Activated T-helper 1 cell treated with anti-CD3 and anti-CD28 coated beads, Interleukin-12 subunit alpha, Interleukin-12 subunit beta, Interleukin-2, Interleukin-4 antibody, amounts not matched to agents 30 ng/mL and 10 ng/mL and 1 ng/mL, durations not matched to agents 14 hours and 24 hours and 36 hours (primary cell): ENCODE results near the gene ZDHHC11. TPM values are rescaled to one million over a fixed set of nuclear protein-coding genes. Genes with fewer than 3 reads are reported as not detected.
"Not testable (repeated sequence)": the region's sequence is repeated elsewhere in the genome, so short reads cannot be mapped to it uniquely, and the experiment has no call there.

ENCODE experiments used
- DNase-seq: peaks from one replicate; pipeline ENCODE4 v3.0.0; 2021; ENCODE audit warnings: low spot score
- H3K27ac Mint-ChIP-seq: one replicate; pipeline ENCODE4 v1.8.0; 2021; ENCODE audit warnings: mild to moderate bottlenecking, mixed read lengths
- H3K27me3 Mint-ChIP-seq: one replicate; pipeline ENCODE4 v1.8.0; 2022; ENCODE audit warnings: mild to moderate bottlenecking, moderate library complexity, mixed read lengths; ENCODE audit not compliant: insufficient read depth
- H3K36me3 Mint-ChIP-seq: one replicate; pipeline ENCODE4 v1.8.0; 2021; ENCODE audit warnings: low read depth, mixed read lengths
- H3K4me1 Mint-ChIP-seq: one replicate; pipeline ENCODE4 v1.8.0; 2021; ENCODE audit warnings: low read depth, mixed read lengths
- H3K4me3 Mint-ChIP-seq: one replicate; pipeline ENCODE4 v1.8.0; 2021; ENCODE audit warnings: mild to moderate bottlenecking, moderate library complexity, mixed read lengths
- H3K9me3 Mint-ChIP-seq: one replicate; pipeline ENCODE4 v1.8.0; 2021; ENCODE audit warnings: mixed read lengths
- intact Hi-C: fragments of 100-400 bp; cut with micrococcal nuclease; formaldehyde crosslinking; loops from one replicate; pipeline ENCODE4 v1.15.1; 2024
- total RNA-seq: library from RNA; stranded (reverse); gene quantifications from 2 replicates; pipeline ENCODE4 v1.2.3, GENCODE V29; 2022

The ZDHHC11 gene
- total RNA-seq, 1 donor from 2014 or later = 14.4 TPM

DNA sequence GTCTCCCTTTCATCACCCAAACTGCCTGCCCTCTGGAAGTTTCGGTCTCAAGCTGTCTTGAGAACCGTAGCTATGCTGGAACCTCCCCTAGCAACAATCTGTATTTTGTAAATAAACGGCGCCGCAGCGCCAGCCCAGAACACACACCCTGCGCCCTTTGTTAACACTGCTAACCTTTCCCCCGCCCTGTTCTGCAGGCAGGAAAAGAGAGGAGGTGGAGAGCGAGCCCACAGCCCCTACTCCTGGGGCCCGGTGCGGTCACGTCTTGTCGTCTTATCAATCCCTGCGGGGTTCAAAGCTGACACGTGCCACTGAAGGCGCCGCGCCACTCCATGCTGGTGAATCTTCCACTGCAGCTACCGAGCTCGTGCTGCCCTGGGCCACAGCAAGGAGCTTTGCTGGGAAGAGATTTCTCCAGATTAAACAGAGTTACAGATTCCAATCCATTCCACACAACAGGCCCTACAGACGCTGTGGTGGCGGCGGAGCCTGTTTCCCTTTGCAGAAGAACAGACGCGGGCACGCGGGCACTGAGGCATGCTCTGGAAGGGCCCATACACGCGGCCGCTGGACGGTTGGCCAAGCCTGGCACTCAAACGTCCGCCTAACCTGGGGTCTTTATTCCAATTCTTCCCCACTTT, 91.6 kb downstream of the ZDHHC11 start:
- DNase-seq = no peak
- H3K27me3 Mint-ChIP-seq = peaks cover 2% of the 10 kb centered on the region
- no peak overlapping the region for H3K4me3 Mint-ChIP-seq
- no peak overlapping the region for H3K27ac Mint-ChIP-seq
- H3K9me3 Mint-ChIP-seq = no peaks in the 10 kb centered on the region
- no peaks in the 10 kb centered on the region for H3K36me3 Mint-ChIP-seq
- peaks cover 5% of the 10 kb centered on the region for H3K4me1 Mint-ChIP-seq
- intact Hi-C loops = loop anchor here (5.0 kb wide), 1 partner anchor 88 kb away; no protein-coding TSS in a partner anchor

DNA sequence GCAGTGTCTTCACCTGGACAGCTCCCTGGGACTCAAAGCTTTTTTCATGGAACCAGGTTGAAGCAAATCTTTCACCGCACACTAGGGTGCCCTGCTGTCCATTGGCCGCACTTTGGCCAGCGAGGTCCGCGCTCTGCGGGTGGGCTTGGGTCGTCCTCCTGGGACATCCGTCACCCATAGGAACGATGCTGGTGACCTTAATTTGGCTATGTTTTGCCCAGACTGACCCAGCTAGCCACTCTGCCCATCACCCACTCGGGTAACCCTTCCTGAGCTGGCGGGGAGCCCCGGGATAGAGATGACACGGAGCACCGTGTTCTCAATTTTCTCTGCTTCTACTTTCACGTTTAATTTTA, 92.1 kb downstream of the ZDHHC11 start:
- intact Hi-C loops = loop anchor here (5.0 kb wide), 1 partner anchor 89 kb away; no protein-coding TSS in a partner anchor
- Mint-ChIP-seq H3K36me3 (no peaks in the 10 kb centered on the region), H3K4me3 (no peak overlapping the region), H3K4me1 (peaks cover 5% of the 10 kb centered on the region), H3K9me3 (no peaks in the 10 kb centered on the region), H3K27me3 (peaks cover 2% of the 10 kb centered on the region), H3K27ac (no peak overlapping the region)
- DNase-seq = no peak

DNA sequence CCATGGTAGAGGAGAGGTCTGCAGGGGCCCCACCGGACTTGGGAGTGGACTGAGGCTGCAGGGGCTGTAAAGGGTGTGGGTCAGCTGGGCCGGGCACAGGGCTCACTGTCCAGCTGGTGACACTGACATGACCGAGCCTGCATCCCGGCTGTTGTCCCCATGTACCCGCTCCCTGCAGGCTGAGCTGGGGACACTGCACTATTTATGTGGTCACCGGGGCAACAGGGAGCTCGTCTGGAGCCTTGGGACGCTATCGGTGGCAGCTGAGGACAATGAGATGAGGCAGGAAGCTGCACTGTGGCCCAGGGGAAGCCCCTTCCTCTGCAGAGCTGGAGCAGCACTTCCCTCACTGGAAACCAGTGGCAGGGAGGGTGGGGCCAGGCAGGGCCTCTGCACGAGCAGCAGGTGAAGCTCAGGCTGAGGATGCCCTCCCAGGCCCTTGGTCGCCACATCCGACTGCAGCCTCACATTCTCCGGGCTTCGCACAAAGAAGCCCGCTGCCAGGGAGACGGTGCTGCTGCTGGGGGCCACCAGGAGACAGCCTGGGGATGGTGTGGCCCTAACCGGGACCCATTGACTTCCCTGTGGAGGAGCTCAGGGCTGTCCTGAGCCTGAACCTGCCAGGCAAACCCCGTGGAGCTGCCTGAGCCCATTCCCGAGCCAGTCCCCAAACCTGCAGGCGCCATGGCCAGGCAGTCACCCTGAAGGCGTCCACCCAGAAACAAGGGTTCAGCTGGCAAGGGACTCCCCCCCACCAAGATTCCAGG, 92.7 kb downstream of the ZDHHC11 start:
- H3K36me3 Mint-ChIP-seq = no peaks in the 10 kb centered on the region
- peaks cover under 1% of the 10 kb centered on the region for H3K27me3 Mint-ChIP-seq
- H3K9me3 Mint-ChIP-seq = no peaks in the 10 kb centered on the region
- peaks cover 5% of the 10 kb centered on the region for H3K4me1 Mint-ChIP-seq
- no peak overlapping the region for H3K27ac Mint-ChIP-seq
- intact Hi-C loops = loop anchor here (5.0 kb wide), 1 partner anchor 89 kb away; no protein-coding TSS in a partner anchor
- no peak for DNase-seq
- no peak overlapping the region for H3K4me3 Mint-ChIP-seq

DNA sequence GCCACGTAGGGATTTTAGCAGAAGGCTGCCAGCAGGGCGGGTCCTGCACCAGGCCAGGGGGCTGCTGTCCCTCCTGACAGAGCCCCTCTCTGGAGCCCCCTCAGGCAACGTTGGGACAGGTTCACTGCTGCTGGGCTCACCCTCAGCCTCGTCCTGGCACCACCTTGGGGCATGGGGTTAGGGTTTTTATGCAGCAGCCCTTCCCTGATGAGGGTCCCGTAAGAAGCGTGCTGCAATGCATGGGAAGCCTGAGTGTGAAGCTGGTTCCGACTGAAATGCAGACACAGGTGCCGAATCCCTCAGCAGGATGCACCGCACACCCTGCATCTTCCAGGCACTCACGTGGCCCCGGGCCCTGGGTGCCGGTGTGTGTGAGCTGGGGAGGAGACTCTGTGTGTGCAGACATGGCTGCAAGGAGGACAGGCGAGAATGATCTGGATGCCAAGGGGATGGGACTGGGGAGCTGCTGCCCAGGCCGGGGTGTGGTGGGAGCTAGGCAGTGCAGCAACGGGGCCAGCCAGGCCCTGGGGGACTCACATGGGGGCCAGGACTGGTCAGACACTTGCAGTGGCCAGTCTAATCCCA, 93.3 kb downstream of the ZDHHC11 start:
- Mint-ChIP-seq H3K9me3 (no peaks in the 10 kb centered on the region), H3K36me3 (no peaks in the 10 kb centered on the region), H3K4me1 (peaks cover 5% of the 10 kb centered on the region), H3K4me3 (no peak overlapping the region), H3K27me3 (no peaks in the 10 kb centered on the region), H3K27ac (no peak overlapping the region)
- intact Hi-C loops = loop anchor here (5.0 kb wide), 1 partner anchor 90 kb away; no protein-coding TSS in a partner anchor
- no peak for DNase-seq

DNA sequence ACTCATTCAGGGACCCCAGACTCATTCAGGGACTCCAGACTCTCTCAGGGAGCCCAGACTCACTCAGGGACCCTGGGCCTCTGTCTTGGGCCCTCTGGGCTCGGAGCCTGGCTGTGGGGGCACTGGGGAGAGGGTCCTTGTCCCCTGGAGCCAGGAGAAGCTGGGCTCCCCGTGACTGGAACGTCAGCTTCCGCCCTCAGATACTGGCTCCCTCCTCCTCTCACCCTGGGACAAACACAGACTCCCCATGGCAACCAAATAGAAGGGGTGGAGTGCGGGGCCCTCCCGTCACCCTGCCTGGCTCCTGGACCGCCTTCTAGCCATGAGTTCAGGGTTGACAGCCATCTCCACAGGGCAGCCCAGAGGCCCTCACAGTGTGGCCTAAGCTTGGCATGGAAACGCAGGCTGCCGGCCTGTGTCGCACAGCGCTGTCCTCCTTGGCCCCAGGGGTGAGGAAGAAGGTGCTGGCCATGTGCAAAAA, 93.9 kb downstream of the ZDHHC11 start:
- Mint-ChIP-seq H3K27me3 (no peaks in the 10 kb centered on the region), H3K27ac (no peak overlapping the region), H3K9me3 (no peaks in the 10 kb centered on the region), H3K4me3 (no peak overlapping the region), H3K4me1 (peaks cover 5% of the 10 kb centered on the region), H3K36me3 (no peaks in the 10 kb centered on the region)
- intact Hi-C loops = loop anchor here (5.0 kb wide), 1 partner anchor 90 kb away; no protein-coding TSS in a partner anchor
- DNase-seq = no peak

DNA sequence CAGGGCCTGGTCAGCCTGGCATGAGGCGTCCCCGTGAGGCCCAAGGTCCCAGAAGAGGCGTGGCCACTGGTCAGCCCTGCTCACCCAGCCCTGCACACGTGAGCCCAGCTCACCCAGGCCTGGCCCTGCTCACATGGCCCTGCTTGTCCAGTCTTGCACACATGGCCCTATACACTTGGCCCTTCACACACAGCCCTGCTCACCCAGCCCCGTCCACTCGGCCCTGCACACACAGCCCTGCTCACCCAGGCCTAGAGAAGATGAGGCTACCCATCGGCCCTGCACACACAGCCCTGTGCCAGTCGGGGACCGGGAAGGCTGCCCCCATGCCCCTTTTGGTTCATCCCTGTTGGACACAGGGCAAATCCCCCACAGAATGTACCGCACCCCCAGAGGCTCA, 94.6 kb downstream of the ZDHHC11 start:
- Mint-ChIP-seq H3K27ac (no peak overlapping the region), H3K27me3 (no peaks in the 10 kb centered on the region), H3K4me3 (no peak overlapping the region), H3K36me3 (no peaks in the 10 kb centered on the region), H3K9me3 (no peaks in the 10 kb centered on the region), H3K4me1 (peaks cover 5% of the 10 kb centered on the region)
- intact Hi-C loops = loop anchor here (5.0 kb wide), 1 partner anchor 91 kb away; no protein-coding TSS in a partner anchor
- no peak for DNase-seq

DNA sequence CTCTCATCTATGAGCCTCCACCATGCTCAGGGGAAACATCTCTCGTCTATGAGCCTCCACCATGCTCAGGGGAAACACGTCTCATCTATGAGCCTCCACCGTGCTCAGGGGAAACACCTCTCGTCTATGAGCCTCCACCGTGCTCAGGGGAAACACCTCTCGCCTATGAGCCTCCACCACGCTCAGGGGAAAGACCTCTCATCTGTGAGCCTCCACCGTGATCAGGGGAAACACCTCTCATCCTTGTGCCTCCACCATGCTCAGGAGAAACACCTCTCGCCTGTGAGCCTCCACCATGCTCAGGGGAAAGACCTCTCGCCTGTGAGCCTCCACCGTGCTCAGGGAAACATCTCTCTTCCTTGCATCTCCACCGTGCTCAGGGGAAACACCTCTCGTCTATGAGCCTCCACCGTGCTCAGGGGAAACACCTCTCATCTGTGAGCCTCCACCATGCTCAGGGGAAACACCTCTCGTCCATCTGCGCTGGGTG, 96.6 kb downstream of the ZDHHC11 start:
- DNase-seq, intact Hi-C loops: not testable (repeated sequence)

DNA sequence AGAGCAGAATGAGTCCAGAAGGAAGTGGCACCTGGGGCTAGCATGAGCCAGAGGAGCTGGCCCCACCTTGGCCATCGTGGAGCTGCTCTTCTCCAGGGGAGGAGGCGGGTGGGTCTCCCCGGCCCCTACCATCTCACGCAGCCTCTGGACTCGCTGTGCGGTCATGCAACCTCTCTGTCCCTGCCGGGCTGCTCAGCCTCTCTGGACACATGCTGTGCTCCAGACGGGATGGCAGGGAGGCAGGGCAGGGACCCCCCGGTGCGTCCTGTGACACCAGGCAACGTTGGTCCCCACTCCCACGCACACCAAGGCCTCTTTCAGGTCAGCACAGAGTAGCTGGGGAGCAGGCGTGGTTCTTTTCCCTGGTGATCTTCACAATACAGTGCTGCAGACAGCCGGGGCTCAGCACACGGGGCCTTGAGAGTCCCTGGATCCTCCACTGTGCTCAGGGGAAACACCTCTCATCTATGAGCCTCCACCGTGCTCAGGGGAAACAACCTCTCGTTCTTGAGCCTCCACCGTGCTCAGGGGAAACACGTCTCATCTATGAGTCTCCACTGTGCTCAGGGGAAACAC, 97.1 kb downstream of the ZDHHC11 start:
- H3K4me1 Mint-ChIP-seq, intact Hi-C loops: not testable (repeated sequence)

More for the DNA sequence above, 96.6 kb downstream of the ZDHHC11 start:
- H3K9me3 Mint-ChIP-seq, H3K4me1 Mint-ChIP-seq, H3K36me3 Mint-ChIP-seq, H3K4me3 Mint-ChIP-seq, H3K27me3 Mint-ChIP-seq, H3K27ac Mint-ChIP-seq: not testable (repeated sequence)

DNA sequence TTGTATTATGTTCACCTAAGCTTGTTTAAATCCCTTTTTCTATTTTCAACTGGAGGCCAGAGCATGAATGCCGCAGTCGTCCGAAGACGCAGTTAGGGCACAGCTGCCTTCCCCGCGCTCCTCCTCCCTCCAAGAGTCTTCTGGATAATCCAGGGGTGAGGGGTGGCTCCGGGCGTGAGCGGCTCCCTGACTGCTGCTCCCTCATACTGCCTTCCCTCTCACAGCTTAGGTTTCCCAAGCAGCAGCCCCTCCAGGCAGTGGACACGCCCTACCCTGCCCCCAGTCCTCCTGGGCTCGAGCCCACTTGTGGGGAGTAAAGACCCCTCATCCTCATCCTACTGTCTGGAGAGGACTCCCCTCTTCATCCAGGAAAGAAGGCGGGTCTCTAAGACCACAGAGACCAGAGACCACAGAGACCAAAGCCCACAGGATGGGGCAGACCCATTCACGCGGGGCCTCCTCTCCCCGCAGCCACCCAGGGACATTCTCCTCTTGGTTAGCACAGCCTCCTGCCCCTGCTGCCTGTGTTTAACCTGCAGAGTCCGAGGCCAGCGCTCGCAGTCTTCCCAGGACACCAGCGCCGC, 98.2 kb downstream of the ZDHHC11 start:
- H3K36me3 Mint-ChIP-seq, DNase-seq, H3K4me3 Mint-ChIP-seq, H3K4me1 Mint-ChIP-seq, H3K9me3 Mint-ChIP-seq, H3K27me3 Mint-ChIP-seq, H3K27ac Mint-ChIP-seq, intact Hi-C loops: not testable (repeated sequence)

More for the DNA sequence above, 97.1 kb downstream of the ZDHHC11 start:
- H3K27me3 Mint-ChIP-seq, H3K4me3 Mint-ChIP-seq, H3K9me3 Mint-ChIP-seq, H3K36me3 Mint-ChIP-seq, H3K27ac Mint-ChIP-seq, DNase-seq: not testable (repeated sequence)

DNA sequence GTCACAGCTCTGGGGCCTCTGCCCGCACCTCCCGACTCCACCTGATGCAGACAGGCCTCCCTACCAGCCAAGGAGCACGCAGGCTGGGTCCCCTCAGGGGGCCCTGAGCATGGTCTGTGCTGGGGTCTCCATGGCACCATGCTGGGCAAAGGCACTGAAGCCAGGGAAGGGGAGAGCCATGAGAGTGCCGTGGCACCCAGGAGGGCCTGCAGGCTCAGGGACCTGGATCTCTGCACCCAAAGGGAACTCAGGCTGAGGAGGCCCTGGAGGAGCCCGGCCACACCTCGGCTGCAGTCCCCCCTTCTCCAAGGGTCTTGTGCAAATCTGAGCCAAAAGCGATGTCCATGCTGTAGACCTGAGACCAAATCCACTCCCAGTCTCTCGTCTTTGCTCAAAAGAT, 98.8 kb downstream of the ZDHHC11 start:
- intact Hi-C loops, H3K4me3 Mint-ChIP-seq: not testable (repeated sequence)

DNA sequence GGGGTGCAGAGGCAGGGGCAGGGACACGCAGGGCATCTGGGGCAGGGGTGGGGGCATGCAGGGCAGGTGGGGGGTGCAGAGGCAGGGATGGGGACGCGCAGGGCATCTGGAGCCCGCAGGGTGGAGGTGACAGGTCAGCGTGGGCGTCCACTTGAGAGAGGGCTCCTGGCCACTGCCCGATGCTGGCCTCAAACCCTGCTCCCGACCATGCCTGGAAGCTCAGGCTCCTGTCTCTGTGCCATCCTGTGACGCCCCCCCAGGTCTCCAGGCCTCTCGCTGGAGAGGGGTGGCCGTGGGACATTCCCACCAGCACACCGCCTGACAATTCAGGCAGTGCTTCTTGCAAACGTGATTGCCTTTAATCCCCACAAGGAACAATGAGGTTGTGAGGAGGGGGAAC, 99.3 kb downstream of the ZDHHC11 start:
- H3K4me1 Mint-ChIP-seq = no peaks in the 10 kb centered on the region
- H3K27me3 Mint-ChIP-seq = no peaks in the 10 kb centered on the region
- no peak overlapping the region for H3K4me3 Mint-ChIP-seq
- DNase-seq = no peak
- intact Hi-C loops = no loop called here
- no peaks in the 10 kb centered on the region for H3K36me3 Mint-ChIP-seq
- H3K9me3 Mint-ChIP-seq = no peaks in the 10 kb centered on the region
- no peak overlapping the region for H3K27ac Mint-ChIP-seq

More for the DNA sequence above, 98.8 kb downstream of the ZDHHC11 start:
- DNase-seq, H3K27ac Mint-ChIP-seq, H3K9me3 Mint-ChIP-seq, H3K4me1 Mint-ChIP-seq, H3K36me3 Mint-ChIP-seq, H3K27me3 Mint-ChIP-seq: not testable (repeated sequence)

DNA sequence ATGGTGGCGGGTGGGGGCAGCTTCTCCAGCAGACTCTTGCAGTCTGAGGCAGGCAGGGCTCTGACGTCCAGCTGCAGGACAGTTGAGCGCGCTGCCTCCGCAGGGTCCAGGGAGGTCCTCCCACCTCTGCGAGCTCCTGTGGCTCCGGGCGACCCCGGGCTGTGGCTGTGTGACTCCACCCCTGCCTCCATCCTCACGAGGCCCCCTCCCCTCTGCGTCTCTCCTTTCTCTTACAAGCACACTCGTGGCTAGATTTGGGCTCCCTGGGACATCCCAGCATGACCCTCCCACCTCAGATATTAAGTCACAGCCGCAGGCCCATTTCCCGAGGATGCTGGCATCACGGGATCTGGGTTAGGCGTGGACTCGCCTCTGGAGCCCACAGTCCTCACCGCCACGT, 100.6 kb downstream of the ZDHHC11 start:
- H3K27ac Mint-ChIP-seq, H3K36me3 Mint-ChIP-seq, H3K4me1 Mint-ChIP-seq, DNase-seq, H3K9me3 Mint-ChIP-seq, H3K27me3 Mint-ChIP-seq, H3K4me3 Mint-ChIP-seq, intact Hi-C loops: not testable (repeated sequence)
